ENCODE results near the gene TSPO.

- TF ChIP-seq EZH2 (IDR thresholded peaks at IDR 0.05; ENCODE audit: insufficient read depth, poor library complexity, severe bottlenecking): no peak
- no peak for TF ChIP-seq EZH2phosphoT487 (IDR thresholded peaks at IDR 0.05; ENCODE audit: insufficient read depth, low read depth)
These were observed 56.7 kb downstream of the TSPO start for GRCh38 chr22:43207849-43208702.

Data from GM23248 (cell line).